CD4-positive, alpha-beta memory T cell (primary cell): Measurements from ENCODE around the gene CKB. TPM values are rescaled to one million over a fixed set of nuclear protein-coding genes. Genes with fewer than 3 reads are reported as not detected.

Experiments
- CTCF ChIA-PET: fragments of 350-600 bp; sonication (Branson Sonifier 250); formaldehyde crosslinking; loops from one replicate; lab custom pipeline; 2021; ENCODE audit warnings: inconsistent platforms; ENCODE audit not compliant: partially characterized antibody; lab: Charles Lee
- POLR2A ChIA-PET: fragments of 350-600 bp; sonication (Branson Sonifier 250); formaldehyde crosslinking; loops from one replicate; lab custom pipeline; 2021; ENCODE audit not compliant: partially characterized antibody; lab: Charles Lee
- DNase-seq, 5 donors: peaks; one replicate each; pipeline versions ENCODE4 v3.0.0 to v3.0.0-alpha.2; 2020 to 2022; ENCODE audit warnings: mixed read lengths in 1 of 5
- H3K27ac ChIP-seq: one replicate; pipeline ENCODE4 v1.7.0; 2013; ENCODE audit warnings: low read depth, low read length
- H3K27me3 ChIP-seq: 2 replicates; pipeline ENCODE4 v1.7.0; 2013; ENCODE audit warnings: mild to moderate bottlenecking, low read length, moderate library complexity; ENCODE audit not compliant: insufficient read depth
- H3K36me3 ChIP-seq: 2 replicates; pipeline ENCODE4 v1.7.0; 2013; ENCODE audit warnings: mild to moderate bottlenecking, low read length, moderate library complexity; ENCODE audit not compliant: insufficient read depth
- H3K4me1 ChIP-seq: 2 replicates; pipeline ENCODE4 v1.7.0; 2013; ENCODE audit warnings: mild to moderate bottlenecking, low read length, moderate library complexity; ENCODE audit not compliant: insufficient read depth
- H3K4me3 ChIP-seq, 2 donors: one replicate each; pipeline ENCODE4 v1.7.0; 2013; ENCODE audit warnings: low read length in 2 of 2, mild to moderate bottlenecking in 1 of 2
- H3K9me3 ChIP-seq, 2 donors: one replicate each; pipeline ENCODE4 v1.7.0; 2013; ENCODE audit warnings: low read length in 2 of 2, control low read depth in 1 of 2; ENCODE audit not compliant: control insufficient read depth in 1 of 2
- H3K27ac Mint-ChIP-seq, 7 donors: one replicate each; pipeline ENCODE4 v1.8.0; 2020 to 2021; ENCODE audit warnings: mixed read lengths in 7 of 7, mild to moderate bottlenecking in 6 of 7, inconsistent platforms in 3 of 7, moderate library complexity in 3 of 7
- H3K27me3 Mint-ChIP-seq, 2 donors: one replicate each; pipeline ENCODE4 v1.8.0; 2020 to 2021; ENCODE audit warnings: mixed read lengths in 2 of 2
- H3K36me3 Mint-ChIP-seq, 2 donors: one replicate each; pipeline ENCODE4 v1.8.0; 2020 to 2021; ENCODE audit warnings: mixed read lengths in 2 of 2, inconsistent platforms in 1 of 2, mild to moderate bottlenecking in 1 of 2
- H3K4me1 Mint-ChIP-seq, 4 donors: one replicate each; pipeline ENCODE4 v1.8.0; 2020 to 2021; ENCODE audit warnings: mixed read lengths in 4 of 4, mild to moderate bottlenecking in 1 of 4
- H3K4me3 Mint-ChIP-seq, 8 donors: one replicate each; pipeline ENCODE4 v1.8.0; 2020 to 2021; ENCODE audit warnings: mixed read lengths in 8 of 8, mild to moderate bottlenecking in 7 of 8, moderate library complexity in 6 of 8, inconsistent platforms in 3 of 8
- H3K9me3 Mint-ChIP-seq, 8 donors: one replicate each; pipeline ENCODE4 v1.8.0; 2020 to 2021; ENCODE audit warnings: mixed read lengths in 8 of 8, mild to moderate bottlenecking in 5 of 8, inconsistent platforms in 3 of 8, moderate library complexity in 1 of 8
- intact Hi-C: fragments of 100-400 bp; cut with micrococcal nuclease; formaldehyde crosslinking; loops from one replicate; pipeline ENCODE4 v1.15.1; 2023
- polyA plus RNA-seq, 2 donors: library from polyadenylated mRNA; unstranded; fragments of 300-500 nt; fragmentation: Illumina TruSeq; gene quantifications; one replicate each; pipeline ENCODE4 v1.2.3, GENCODE V29; 2021
- total RNA-seq, 2 experiments: library from RNA; stranded (reverse); gene quantifications; one replicate each; pipeline ENCODE4 v1.2.3, GENCODE V29; 2021

Gene CKB
- total and polyA plus RNA-seq, 4 experiments from 2014 or later, result 2.0 to 3.0 (median 2.5) TPM

DNA sequence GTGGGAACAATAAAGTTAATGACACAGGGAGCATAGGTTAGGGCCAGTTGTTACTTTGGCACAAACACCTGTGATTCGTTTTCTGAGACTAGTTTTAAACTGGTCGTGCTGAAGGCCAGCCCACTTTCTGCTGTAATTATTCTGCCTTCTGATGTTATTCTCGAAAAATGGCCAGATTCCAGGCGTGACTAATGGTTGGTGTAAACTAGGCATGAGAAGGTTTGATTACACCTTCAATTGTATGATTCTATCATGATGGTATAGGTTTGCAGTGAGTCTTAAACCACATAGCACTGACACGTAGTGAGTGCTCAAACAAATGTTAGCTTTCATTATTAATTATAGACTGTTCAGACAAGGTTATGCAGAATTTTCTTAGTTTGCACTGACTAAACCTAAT lies 39.0 kb downstream of the CKB start:
- ChIA-PET CTCF (no interaction called here), POLR2A (no interaction called here)
- intact Hi-C loops, result no loop called here
- Histone ChIP-seq H3K4me3 (no peak overlapping the region), H3K9me3 (no peaks in the 10 kb centered on the region), H3K27me3 (no peaks in the 10 kb centered on the region), H3K36me3 (peaks cover 34% of the 10 kb centered on the region), H3K27ac (no peak overlapping the region), H3K4me1 (peaks cover 15% of the 10 kb centered on the region)
- DNase-seq, result no peak
- Mint-ChIP-seq H3K27me3 (no peaks in the 10 kb centered on the region), H3K4me1 (peaks cover 11 to 17% (median 14%) of the 10 kb centered on the region in 4 donors), H3K36me3 (peaks cover 35 to 54% of the 10 kb centered on the region in 2 donors), H3K27ac (peak overlapping the region in 1 of 7 donors; percentile 30), H3K9me3 (no peaks in the 10 kb centered on the region), H3K4me3 (no peak overlapping the region)

DNA sequence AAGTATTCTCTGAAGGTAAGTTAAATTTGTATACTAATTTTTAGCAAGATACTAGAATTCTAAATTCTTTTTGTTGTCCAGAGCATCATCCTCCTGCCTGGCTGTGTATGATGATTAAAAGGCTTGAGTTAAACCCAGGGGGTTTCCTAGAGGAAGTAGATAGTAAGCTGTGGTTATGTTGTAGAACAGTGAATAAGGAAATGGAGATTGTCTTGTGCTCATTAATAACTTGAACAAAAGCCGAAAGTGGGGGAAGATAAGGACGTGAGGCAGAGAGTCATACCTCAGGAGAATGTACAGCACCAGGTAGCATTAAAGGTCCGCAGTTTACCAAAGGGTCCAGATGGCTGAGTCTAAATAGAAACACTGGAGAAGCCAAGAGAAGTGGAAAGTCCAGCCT lies 42.0 kb downstream of the CKB start:
- CTCF ChIA-PET, result no interaction called here
- peaks cover 42 to 66% of the 10 kb centered on the region in 2 donors for H3K36me3 Mint-ChIP-seq

DNA sequence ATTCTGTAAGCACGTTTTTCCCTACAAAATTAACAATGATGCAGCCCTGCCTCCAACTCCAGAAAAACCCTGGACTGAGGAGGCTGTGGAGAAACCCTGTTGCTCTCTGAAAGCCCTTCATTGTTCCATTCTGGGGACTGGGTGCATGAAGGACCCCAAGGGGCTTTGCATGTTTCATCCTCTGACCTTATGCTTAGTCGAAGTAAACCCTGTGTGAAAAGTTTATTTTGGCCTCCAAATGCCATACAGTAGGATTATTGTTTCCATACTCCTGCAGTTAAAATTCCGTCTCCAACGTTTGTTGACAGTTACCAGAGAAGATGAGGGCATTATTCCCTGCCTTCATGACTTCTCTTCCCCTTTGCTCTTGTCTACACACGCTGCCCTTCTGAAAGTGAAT lies 46.0 kb downstream of the CKB start:
- H3K27ac ChIP-seq, result no peak overlapping the region
- Mint-ChIP-seq H3K27me3 (no peaks in the 10 kb centered on the region), H3K36me3 (peaks cover 44 to 72% of the 10 kb centered on the region in 2 donors), H3K4me3 (no peak overlapping the region), H3K4me1 (peaks cover 11 to 17% (median 15%) of the 10 kb centered on the region in 4 donors), H3K9me3 (no peaks in the 10 kb centered on the region), H3K27ac (peak overlapping the region in 3 of 7 donors; percentile 7 to 47 (median 36))
- intact Hi-C loops, result no loop called here
- no peaks in the 10 kb centered on the region for H3K9me3 ChIP-seq
- CTCF ChIA-PET, result interaction anchor here (1.7 kb wide), 1 partner anchor 86 kb away, joined by 6 read pairs; no protein-coding TSS in a partner anchor
- H3K4me3 ChIP-seq, result no peak overlapping the region
- peaks cover 42% of the 10 kb centered on the region for H3K36me3 ChIP-seq
- no peaks in the 10 kb centered on the region for H3K27me3 ChIP-seq
- POLR2A ChIA-PET, result no interaction called here
- H3K4me1 ChIP-seq, result peaks cover 15% of the 10 kb centered on the region
- DNase-seq, result no peak

More for the DNA sequence above, 42.0 kb downstream of the CKB start:
- intact Hi-C loops, result no loop called here
- POLR2A ChIA-PET, result no interaction called here
- Mint-ChIP-seq H3K4me1 (peaks cover 11 to 17% (median 14%) of the 10 kb centered on the region in 4 donors), H3K27ac (peak overlapping the region; percentile 4 to 74 (median 41)), H3K4me3 (peak overlapping the region in 2 of 8 donors; percentile 3 to 29), H3K27me3 (no peaks in the 10 kb centered on the region), H3K9me3 (no peaks in the 10 kb centered on the region)
- Histone ChIP-seq H3K4me3 (no peak overlapping the region), H3K4me1 (peaks cover 15% of the 10 kb centered on the region), H3K36me3 (peaks cover 40% of the 10 kb centered on the region), H3K9me3 (no peaks in the 10 kb centered on the region), H3K27ac (peak overlapping the region; percentile 11), H3K27me3 (no peaks in the 10 kb centered on the region)
- peak in 3 of 5 donors; percentile 7 to 22 (median 9) for DNase-seq

DNA sequence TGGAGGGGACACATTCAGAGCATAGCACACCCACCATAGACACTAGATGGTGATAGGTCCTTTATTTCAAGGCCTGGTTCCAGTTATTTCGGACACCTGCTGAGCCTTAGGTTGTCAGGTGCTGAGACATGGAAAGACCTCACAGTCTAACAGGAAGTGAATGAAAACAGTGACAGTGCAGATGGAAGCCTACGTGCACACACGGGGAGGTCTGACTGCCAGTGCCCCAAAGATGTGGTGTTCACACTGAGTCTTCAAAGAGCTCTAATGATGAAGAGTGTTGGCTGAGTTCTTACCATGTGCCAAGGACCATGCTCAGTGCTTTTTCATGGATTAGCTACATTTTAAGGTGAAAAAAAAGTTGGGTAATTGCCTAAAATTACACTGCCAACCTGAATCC lies 46.6 kb downstream of the CKB start:
- peaks cover 45% of the 10 kb centered on the region for H3K36me3 ChIP-seq
- H3K27me3 ChIP-seq, result no peaks in the 10 kb centered on the region
- no peak for DNase-seq
- Mint-ChIP-seq H3K4me3 (no peak overlapping the region), H3K36me3 (peaks cover 43 to 74% of the 10 kb centered on the region in 2 donors), H3K27me3 (no peaks in the 10 kb centered on the region), H3K4me1 (peaks cover 11 to 16% (median 12%) of the 10 kb centered on the region in 4 donors), H3K9me3 (no peaks in the 10 kb centered on the region), H3K27ac (peak overlapping the region in 2 of 7 donors; percentile 6 to 61)
- no peak overlapping the region for H3K4me3 ChIP-seq
- H3K4me1 ChIP-seq, result peaks cover 15% of the 10 kb centered on the region
- no peaks in the 10 kb centered on the region for H3K9me3 ChIP-seq
- POLR2A ChIA-PET, result no interaction called here
- intact Hi-C loops, result no loop called here
- CTCF ChIA-PET, result interaction anchor here (1.7 kb wide), 1 partner anchor 85 kb away, joined by 6 read pairs; no protein-coding TSS in a partner anchor
- no peak overlapping the region for H3K27ac ChIP-seq

DNA sequence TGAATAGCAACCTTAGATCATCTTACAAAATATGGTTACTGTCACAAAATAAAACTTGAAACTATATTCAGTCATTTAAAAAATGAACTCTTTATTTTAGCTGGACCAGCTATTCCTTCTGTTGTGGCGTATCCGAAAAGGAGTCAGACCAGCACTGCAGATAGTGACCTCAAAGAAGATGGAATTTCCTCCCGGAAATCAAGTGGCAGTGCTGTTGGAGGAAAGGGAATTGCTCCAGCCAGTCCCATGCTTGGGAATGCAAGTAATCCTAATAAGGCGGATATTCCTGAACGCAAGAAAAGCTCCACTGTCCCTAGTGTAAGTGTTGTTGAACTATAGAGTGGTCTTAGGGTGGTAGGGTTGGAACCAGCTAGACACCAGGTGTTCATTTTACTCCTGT lies 47.7 kb downstream of the CKB start:
- Mint-ChIP-seq H3K27me3 (no peaks in the 10 kb centered on the region), H3K4me3 (no peak overlapping the region), H3K4me1 (peaks cover 0 to 5% (median 3%) of the 10 kb centered on the region in 4 donors), H3K27ac (no peak overlapping the region), H3K9me3 (no peaks in the 10 kb centered on the region), H3K36me3 (peaks cover 45 to 73% of the 10 kb centered on the region in 2 donors)
- intact Hi-C loops, result no loop called here
- peaks cover 47% of the 10 kb centered on the region for H3K36me3 ChIP-seq
- no peak overlapping the region for H3K27ac ChIP-seq
- H3K4me3 ChIP-seq, result no peak overlapping the region
- no peaks in the 10 kb centered on the region for H3K27me3 ChIP-seq
- CTCF ChIA-PET, result interaction anchor here (1.4 kb wide), 1 partner anchor 15 kb away, joined by 5 read pairs; no protein-coding TSS in a partner anchor
- POLR2A ChIA-PET, result no interaction called here
- no peak for DNase-seq
- no peaks in the 10 kb centered on the region for H3K9me3 ChIP-seq
- H3K4me1 ChIP-seq, result peaks cover 4% of the 10 kb centered on the region

DNA sequence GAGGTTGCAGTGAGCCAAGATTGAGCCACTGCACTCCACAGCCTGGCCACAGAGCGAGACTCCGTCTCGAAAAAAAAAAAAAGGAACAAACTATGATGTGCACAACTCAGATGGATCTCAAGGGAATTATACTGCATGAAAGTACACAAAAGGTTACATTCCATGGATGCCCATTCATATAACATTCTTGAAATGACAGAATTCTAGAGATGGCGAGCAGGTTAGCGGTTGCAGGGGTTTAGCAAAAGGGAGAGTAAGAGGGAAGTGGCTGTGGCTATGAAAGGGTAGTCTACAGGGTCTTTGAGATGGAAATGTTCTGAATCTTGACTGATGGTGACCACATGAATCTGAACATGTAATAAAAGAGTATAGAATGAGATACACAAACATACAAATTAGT lies 49.7 kb downstream of the CKB start:
- ChIA-PET POLR2A (no interaction called here), CTCF (no interaction called here)
- Mint-ChIP-seq H3K9me3 (no peaks in the 10 kb centered on the region), H3K4me1 (peaks cover 0 to 5% (median 0%) of the 10 kb centered on the region in 4 donors), H3K27ac (peak overlapping the region in 3 of 7 donors; percentile 26 to 51 (median 28)), H3K36me3 (peaks cover 47 to 69% of the 10 kb centered on the region in 2 donors), H3K27me3 (no peaks in the 10 kb centered on the region), H3K4me3 (no peak overlapping the region)
- no peaks in the 10 kb centered on the region for H3K9me3 ChIP-seq
- H3K4me3 ChIP-seq, result no peak overlapping the region
- H3K36me3 ChIP-seq, result peaks cover 45% of the 10 kb centered on the region
- H3K4me1 ChIP-seq, result no peaks in the 10 kb centered on the region
- DNase-seq, result no peak
- intact Hi-C loops, result no loop called here
- H3K27ac ChIP-seq, result no peak overlapping the region
- no peaks in the 10 kb centered on the region for H3K27me3 ChIP-seq
